Jurkat, Clone E6-1 (cell line): Measurements from ENCODE around the gene ORC3.
"Not testable (repeated sequence)": the region's sequence is repeated elsewhere in the genome, so short reads cannot be mapped to it uniquely, and the experiment has no call there.

Experiments used
- DNase-seq: peaks from one replicate; pipeline ENCODE4 v3.0.0-alpha.2; 2011; ENCODE audit warnings: low read depth, low spot score
- H3K4me3 ChIP-seq: 2 replicates; pipeline ENCODE4 v1.5.1; 2011; ENCODE audit warnings: mild to moderate bottlenecking, low read length, control low read depth, moderate library complexity

ORC3 gene

DNA sequence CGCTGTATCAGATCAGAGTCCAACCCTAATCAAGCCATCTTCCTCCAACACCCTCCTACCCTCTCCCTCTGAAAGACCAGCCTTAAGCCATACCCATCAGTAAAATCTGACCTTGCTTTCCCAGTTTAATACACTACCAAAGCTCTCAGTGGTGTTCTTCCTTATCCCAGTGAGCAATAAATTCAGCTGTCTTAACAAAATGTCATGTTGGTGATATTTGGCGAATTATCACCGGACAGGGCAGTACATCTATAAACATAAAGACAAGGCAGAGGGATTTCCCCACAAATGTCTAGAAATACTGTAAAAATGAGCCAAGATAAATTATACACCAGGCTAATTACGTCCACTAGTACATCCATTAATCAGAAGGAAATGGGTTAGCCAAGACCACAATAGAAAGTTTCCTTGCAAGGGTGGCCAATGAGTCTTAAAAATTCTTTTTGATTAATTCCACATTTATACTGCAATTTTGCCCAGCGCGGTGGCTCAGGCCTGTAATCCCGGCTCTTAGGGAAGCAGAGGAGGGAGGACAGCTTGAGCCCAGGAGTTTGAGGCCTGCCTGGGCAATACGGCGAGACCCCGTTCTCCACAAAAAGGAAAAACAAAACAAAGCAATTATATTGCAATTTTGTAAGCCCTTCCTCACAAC, 1.1 kb upstream of the ORC3 start:
- H3K4me3 ChIP-seq = peak overlapping the region; percentile 96
- no peak for DNase-seq

DNA sequence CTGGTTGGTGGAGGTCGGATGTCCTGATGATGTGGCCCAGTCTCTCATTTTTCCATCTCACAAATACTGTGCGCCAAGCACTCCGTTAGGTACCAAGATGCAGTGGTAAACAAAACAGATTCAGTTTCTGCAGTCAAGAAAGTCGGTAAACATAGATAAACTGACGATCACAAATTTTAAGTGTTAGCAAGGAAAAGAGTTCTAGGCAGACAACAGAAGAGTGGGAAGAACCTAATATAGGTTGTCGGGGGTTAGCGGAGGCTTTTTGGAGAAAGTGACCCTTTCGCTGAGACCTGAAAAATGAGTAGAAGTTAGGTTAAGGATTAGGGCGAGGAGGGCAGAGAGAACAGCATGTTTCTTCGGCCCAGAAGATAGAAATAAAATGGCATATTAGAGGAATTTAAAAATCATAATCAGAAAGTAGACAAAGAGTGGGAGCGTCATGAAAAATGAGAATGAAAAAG, 514 bp downstream of the ORC3 start:
- H3K4me3 ChIP-seq = peak overlapping the region; percentile 96
- no peak for DNase-seq

DNA sequence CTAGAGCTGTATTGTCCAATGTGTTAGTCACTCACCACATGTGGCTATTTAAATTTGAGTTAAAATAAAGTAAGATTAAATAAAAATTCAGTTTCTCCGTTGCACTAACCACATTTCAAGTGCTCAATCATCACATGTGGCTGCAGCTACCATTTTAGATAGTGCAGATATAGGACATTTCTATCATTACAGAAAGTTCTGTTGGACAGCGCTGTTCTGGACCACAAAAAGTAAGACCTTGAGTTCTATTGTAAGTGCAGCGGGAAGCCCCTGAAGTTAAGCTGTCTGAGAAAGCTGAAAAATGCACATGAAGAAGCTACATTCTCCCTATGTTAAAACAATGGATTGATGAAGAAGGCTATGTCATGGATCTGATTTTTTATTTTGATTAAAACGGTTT, 1.1 kb downstream of the ORC3 start:
- no peak for DNase-seq
- H3K4me3 ChIP-seq = peak overlapping the region; percentile 96

DNA sequence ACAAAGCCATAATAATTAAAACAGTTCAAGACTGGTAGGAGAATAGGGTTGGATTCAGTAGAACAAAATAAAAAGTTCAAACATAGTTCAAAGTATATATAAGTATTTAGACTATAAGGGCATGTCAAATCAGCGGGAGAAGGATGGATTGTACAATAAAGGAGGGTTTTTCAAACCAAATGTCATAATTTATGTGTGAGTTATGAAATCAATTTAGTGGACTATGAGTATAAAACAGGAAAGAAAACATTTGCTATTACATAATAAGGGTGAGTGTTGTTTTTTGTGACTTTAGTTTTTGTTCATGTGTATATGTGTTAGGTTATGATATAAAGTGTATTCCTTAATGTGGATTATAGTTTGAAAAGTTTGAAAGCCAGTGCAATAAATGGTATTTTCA, 10.6 kb downstream of the ORC3 start:
- H3K4me3 ChIP-seq = no peak overlapping the region
- no peak for DNase-seq

DNA sequence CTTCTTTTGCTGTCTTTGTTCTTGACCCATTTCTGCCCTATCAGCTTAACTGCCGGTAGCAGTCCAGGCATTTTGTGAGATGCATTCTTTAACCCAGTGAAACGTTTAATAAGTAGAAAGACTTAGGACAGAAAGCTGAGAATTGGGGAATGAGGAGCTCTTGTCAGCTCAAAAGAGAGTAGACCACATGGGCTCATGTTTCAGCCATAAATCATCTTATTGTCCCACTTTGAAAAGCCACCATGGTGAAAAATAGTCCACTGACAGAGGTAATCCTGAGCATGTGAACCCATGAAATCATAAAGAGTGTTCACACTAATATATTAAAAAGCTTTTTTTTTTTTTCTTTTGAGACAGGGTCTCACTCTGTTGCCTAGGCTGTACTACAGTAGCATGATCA, 16.3 kb downstream of the ORC3 start:
- no peak for DNase-seq
- H3K4me3 ChIP-seq = no peak overlapping the region

DNA sequence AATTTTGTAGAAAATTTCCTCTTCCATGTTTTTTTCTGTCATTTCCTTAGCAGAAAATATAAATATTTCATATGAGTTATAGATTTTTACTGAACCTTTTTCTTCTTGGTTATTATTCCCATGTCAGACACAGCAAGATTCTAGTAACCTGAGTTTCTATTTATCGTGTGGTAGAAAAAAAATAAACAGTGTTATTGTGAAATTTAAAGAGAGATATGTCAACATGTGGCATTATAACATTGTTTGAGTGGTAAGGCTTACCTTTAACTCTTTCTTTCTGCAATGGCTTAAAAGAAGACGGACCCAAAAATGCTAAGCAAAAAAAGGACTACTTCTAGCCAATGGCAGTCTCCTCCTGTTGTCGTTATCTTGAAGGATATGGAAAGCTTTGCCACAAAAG, 18.9 kb downstream of the ORC3 start:
- no peak for DNase-seq
- H3K4me3 ChIP-seq = no peak overlapping the region

DNA sequence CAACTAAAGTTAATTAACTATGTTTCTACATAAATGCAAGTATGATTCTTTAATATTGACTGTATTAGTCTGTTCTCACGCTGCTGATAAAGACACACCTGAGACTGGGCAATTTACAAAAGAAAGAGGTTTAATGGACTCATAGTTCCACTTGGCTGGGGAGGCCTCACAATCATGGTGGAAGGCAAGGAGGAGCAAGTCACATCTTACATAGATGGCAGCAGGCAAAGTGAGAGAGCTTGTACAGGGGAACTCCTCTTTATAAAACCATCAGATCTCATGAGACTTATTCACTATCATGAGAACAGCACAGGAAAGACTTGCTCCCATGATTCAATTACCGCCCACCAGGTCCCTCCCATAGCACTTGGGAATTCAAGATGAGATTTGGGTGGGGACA, 23.1 kb downstream of the ORC3 start:
- not testable (repeated sequence) for H3K4me3 ChIP-seq, DNase-seq

DNA sequence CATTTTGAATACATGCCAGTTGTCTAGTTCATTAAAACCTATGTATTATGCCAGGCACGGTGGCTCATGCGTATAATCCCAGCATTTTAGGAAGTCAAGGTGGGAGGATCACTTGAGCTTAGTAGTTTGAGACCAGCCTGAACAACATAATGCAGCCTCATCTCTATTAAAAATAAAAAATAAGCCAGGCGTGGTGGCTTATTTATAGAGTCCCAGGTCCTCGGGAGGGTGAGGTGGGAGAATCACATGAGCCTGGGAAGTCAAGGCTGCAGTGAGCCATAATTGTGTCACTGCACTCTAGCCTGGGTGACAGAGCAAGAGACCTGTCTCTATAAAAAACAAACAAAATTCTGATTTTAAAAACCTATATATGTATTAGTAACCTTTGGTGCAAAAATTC, 27.5 kb downstream of the ORC3 start:
- no peak overlapping the region for H3K4me3 ChIP-seq
- DNase-seq = no peak

DNA sequence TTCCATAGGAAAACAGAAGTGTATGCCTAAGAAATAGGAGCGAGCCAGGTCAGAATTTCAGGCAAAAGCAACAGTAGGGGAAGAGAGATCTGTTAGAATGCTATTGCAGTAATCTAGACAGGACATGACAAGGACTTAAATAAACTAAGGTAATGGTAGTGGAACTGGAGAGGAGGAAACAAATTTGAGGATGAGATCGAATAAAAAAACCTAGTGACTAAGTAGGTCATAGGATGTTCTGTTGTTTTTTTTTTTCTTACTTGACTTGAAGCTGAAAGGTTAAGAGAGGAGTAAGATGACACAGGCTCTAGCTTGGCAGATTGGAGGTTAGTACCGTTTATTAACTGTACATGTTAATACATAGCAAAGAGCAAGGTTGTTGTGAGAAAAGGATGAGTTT, 28.6 kb downstream of the ORC3 start:
- DNase-seq = no peak

DNA sequence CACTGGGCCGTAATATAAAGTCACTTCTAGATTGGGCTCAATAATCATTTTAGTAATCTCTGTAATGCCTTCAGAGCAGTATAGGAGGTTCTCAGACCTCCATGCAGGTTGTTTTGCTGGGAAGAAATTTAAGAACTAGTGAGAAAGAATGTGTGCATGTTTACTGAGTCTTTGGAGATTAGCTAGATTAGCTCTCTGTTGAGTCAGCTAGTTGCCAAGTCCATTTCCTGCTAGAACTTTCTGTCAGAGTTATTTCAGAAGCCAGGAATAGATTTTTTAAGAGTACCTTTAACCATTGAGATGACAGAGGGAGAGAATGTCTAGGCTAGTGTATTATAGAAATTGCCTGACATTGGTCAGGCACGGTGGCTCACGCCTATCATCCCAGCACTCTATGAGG, 33.3 kb downstream of the ORC3 start:
- H3K4me3 ChIP-seq = no peak overlapping the region
- no peak for DNase-seq

More for the DNA sequence above, 28.6 kb downstream of the ORC3 start:
- H3K4me3 ChIP-seq = no peak overlapping the region

DNA sequence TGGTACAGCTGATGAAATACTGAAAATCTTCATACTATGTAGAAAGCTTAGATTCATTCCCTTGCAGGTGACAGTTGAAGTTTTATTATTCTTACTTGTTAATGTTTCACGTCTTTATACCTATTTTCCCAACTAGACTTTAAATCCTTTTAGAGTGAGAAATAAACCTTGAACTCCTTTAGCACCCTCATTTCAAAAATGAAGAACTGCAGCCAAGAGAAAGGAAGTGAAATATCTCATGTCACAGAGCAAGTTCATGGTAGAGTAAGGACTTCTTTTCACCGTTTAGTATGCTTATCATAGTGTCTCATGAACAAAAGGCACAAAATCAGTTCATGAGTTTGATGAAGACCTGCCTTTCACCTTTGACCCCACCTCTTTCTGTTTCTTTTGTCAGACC, 38.5 kb downstream of the ORC3 start:
- no peak for DNase-seq
- no peak overlapping the region for H3K4me3 ChIP-seq

DNA sequence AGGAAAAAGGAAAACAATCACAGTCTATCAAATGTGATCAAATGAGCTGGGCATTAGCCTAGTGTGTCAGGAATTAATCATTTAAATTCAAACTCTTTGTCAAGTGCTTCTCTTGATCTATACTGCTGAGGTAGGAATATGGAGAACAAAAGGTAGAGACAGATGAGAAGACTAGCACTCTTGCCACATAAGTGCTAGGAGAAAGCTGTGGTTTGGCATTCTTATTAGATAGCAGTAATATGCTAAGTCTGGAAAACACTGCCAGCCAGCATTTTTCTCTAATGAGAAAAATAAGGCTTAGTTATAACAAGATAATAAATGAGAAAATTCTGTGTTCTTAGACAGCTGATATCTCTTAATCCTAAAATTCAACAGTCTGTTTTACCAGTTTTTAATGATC, 38.9 kb downstream of the ORC3 start:
- no peak overlapping the region for H3K4me3 ChIP-seq
- DNase-seq = no peak

DNA sequence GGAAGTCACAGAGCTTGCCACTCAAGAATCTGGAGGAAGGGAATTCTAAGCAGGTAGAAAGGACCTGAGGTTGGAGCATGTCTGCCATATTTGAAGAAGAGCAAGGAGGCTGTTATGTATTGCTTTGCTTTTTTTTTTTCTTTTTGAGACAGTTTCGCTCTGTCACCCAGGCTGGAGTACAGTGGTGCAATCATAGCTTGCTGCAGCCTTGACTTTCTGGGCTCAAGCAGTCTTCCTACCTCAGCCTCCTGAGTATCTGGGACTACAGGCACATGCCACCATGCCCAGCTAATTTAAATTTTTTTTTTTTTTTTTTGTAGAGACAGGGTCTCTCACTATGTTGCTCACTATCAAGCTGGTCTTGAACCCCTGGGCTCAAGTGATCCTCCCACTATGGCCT, 40.8 kb downstream of the ORC3 start:
- no peak for DNase-seq

DNA sequence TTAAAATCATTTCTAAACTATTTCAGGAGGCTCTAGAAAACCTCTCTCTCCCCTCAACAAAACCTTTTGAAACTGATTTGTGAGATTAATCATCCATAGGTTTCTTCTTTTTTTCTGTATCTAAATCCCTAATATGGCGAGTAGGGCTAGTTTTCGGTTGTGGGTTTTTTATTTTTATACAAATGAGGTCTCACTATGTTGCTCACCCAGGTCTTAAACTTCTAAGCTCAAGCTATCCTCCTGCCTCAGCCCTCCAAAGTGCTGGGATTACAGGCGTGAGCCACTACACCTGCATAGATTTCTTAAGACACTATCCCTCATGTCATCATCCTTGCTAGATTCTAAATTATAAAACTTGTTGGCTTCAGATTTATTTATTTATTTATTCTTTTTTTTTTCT, 43.9 kb downstream of the ORC3 start:
- DNase-seq = no peak
- H3K4me3 ChIP-seq = no peak overlapping the region

More for the DNA sequence above, 40.8 kb downstream of the ORC3 start:
- H3K4me3 ChIP-seq = no peak overlapping the region

DNA sequence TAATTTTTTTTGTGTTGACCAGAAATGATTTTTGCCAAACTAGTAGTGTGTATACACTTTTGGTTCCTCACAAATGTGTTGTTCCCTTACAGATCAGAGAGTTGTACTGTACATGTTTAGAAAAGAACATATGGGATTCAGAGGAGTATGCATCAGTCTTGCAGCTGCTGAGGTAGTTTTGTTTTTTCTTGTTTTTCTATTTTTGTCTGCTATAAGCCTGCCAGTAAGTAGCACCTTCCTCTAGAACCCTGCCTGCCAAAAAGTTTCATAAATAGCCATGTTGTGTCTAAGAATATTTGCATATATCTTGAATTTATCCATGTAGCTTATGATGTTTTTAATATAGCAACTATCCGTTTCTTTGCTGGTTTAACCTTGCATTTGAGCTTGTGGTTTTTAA, 46.4 kb downstream of the ORC3 start:
- no peak overlapping the region for H3K4me3 ChIP-seq
- DNase-seq = no peak

DNA sequence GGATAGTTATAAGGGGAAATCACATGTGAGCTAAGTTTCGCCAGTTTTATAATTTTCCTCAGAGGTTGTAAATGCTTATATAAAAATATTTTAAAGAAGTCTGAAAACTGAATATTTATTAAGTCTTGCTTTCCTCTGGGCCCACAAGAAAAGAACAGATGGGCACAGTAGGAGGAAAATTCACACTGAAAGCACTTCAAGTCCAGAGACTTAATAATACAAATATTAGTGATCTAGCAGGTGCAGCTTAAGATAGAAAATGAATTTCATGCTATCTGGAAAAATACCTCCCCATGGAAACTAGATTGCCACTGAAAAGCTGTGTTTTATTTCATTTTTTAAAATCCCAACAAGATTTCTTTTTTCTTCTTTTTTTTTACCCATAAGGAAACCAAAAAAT, 47.2 kb downstream of the ORC3 start:
- no peak overlapping the region for H3K4me3 ChIP-seq
- no peak for DNase-seq

DNA sequence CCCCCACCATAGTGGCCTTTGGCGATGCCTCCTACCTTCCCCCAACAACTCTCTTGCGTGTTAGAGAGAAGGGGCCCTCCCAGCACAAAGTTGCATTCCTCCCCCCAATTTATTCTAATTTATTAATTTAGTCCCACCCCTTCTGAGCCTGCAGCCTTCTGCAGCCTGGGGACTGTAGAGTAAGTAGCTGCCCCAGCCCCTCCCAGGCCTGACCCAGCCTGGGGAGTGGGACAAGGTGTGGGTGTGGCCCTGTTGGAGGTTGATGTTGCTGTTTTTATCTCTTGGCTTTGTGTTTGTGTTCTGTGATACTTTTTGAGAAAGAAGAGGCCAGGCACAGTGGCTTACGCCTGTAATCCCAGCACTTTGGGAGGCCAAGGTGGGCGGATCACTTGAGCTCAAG, 49.4 kb downstream of the ORC3 start:
- no peak for DNase-seq

DNA sequence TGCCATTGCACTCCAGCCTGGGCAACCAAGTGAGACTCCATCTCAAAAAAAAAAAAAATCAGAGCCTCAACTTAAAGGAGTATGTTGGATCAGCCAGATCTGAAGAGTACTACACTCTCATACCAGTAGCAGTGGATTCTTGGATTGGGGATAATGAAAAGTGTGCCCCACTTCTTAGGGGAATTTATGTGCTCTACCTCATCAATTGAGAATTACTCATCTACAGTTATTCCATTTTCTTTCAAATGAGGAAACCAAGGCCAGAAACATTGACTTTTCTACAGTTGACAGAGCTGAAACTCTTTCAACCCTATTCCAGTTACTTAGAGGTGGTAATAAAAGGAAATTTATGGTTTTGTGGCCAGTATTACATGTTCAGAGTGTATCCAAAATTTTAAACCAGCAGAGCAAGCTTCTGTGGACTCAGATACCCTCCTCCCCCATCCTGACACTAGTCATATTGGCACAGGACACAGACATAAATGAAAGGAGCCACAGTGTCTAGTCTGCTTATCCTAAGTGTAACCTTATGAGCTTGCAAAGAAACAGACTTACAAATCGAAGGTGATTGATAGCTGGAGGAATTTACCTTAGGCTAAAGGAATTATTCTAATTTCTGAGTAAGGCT, 51.2 kb downstream of the ORC3 start:
- peak; percentile 62 for DNase-seq

More for the DNA sequence above, 49.4 kb downstream of the ORC3 start:
- no peak overlapping the region for H3K4me3 ChIP-seq

DNA sequence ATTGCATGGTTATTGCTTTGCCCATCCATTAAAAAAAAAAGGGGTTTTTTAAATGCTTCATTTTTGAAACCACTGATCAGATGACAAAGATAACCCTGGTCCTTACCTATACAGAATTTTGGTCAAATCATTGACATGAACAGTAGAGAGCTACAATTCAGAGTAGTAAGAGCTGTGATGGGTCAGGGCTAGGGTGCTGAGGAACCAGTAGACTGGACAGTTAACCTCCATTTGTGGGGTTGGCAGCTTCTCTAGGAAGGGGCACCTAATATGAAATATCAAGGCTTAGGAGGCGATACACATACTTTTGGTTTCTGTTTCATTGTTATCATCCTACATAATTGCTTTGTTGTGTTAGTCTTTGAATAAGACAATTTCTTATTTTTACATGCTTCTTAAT, 55.1 kb downstream of the ORC3 start:
- no peak overlapping the region for H3K4me3 ChIP-seq

More for the DNA sequence above, 51.2 kb downstream of the ORC3 start:
- no peak overlapping the region for H3K4me3 ChIP-seq

DNA sequence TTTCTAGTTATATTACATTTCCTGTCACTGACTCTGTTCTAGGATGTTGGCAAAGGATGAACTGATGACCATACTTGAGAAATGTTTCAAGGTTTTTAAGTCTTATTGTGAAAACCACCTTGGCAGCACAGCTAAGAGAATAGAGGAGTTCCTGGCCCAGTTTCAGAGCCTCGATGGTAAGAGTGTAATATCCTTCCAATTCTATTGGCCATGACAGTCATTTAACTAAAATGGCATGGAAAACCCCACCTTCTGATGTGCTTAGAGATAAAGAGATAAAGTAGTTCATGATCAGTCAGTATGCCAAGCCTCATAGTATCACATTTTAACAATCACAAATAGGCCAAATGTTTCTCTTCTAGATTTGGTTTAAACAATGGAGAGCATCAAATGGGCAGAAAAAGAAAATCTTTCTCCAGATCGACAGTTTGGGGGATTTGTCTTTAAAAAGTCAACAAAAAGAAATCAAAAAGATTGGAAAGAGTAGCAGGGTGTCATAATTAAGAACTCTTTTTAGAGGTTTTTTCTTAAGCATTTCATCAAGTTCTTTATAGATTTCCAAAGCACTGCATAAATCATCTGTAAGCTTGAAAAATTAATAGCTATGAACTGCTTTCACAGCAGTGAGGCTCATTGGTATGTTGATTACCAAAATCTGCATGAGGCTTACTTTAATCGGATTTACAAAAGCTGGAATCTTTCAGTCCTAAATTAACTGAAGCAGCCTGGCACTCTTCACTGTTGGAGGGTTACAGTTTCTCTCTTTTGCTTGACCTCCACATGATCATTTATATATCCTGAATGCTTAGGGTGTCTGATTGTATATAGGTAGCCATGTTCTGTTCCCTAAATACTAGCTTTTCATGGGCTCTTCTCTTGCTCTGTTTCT, 63.4 kb downstream of the ORC3 start:
- DNase-seq = no peak
- no peak overlapping the region for H3K4me3 ChIP-seq

More for the DNA sequence above, 55.1 kb downstream of the ORC3 start:
- DNase-seq = no peak
